Left renal cortex interstitium (tissue), 4 donors: ENCODE results near the gene MIOS. TPM values are rescaled to one million over a fixed set of nuclear protein-coding genes. Genes with fewer than 3 reads are reported as not detected.

Source experiments
- DNase-seq, 4 donors: peaks; one replicate each; pipeline ENCODE4 v3.0.0-alpha.2; 2013; ENCODE audit warnings: low read depth in 4 of 4, low spot score in 2 of 4, missing footprints in 1 of 4
- polyA plus RNA-seq, 4 donors: library from polyadenylated mRNA; unstranded; fragments of 120-200 nt; gene quantifications; one replicate each; pipeline ENCODE4 v1.2.1, GENCODE V29; 2013; ENCODE audit not compliant: insufficient read length in 4 of 4

MIOS gene
- polyA plus RNA-seq, 4 donors: 44.0 to 49.0 (median 47.8) TPM

GRCh38 chr7:7581531-7582179, 15.0 kb downstream of the MIOS start:
- DNase-seq: no peak

DNA sequence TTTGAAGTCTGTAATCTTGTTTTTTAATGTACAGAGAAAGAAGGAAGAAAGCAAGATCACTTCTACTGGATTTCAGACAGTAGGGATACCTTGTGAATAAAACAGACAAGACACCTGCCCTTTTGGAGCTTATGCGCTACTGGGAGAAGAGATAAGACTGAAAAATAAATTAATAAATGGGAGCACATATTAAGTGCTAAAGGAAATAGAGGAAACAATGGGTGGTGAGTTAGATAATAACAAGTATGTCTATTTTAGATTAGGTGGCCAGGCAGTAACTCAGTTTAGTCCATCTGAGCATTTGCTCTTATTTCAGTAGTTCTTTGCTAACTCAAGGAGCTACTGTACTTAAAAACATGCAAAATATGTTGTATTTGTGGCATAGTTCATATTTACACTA, 15.9 kb downstream of the MIOS start:
- no peak for DNase-seq

GRCh38 chr7:7583731-7584130, 17.0 kb downstream of the MIOS start:
- no peak for DNase-seq

DNA sequence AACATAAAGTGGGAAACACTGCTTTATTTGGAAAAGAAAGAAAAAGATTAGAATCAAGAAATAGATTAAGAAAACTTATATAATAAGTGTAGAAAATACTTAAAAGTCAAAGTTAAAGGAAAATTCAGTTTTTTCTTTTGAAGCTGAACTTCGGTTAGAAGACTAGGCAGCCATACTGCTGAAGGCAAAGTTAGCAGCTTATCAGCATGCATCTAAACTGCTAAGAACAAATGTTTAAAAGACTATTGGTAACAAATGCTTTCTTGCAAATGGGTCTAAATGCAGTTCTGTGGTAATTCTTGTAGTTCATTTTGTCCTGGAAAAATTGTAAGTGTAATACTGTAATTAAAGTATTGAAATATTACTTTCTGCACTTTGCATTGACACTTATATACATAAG, 18.0 kb downstream of the MIOS start:
- no peak for DNase-seq

DNA sequence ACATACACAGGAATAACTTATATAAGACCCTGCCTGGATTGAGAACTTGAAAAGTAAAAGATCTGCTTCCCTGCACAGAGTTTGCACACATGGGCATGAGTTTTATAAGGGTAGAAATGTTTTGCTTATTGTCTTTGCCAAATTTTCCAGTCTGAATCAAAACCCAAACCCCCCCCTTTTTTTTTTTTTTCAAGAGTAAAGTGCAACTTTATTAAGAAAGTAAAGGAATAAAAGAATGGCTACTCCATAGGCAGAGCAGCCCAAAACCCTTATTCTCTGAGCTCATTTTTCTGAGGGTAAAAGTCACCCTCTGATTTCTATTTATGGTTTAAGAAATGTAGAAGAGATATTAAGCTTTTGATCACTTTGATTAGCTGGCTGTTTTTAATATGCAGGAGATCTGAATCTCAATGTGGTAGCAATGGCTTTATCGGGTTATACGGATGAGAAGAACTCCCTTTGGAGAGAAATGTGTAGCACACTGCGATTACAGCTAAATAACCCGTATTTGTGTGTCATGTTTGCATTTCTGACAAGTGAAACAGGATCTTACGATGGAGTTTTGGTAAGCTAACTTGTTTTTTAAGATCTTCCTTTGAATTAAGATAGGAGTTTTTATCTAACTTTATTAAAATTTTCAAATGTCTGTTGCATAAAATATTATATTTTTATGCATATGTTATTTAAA, 18.7 kb downstream of the MIOS start:
- DNase-seq: no peak

DNA sequence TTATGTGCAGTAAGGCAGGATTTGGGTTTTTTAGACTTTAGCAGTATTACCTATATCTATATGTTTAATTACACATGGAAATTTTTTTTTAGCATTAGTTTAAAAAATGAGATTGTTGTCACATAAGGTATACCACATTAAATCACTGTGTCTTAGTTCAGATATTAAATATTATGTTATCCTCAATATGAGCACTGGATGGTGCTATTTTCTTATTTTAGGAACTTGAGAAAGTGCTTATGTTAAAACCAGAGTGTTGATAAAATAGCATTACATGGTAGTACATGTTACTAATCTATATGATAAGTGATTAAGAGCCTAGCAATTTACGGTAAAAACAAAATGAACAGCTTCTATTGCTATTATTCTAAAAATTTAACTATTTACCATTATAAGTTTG, 28.8 kb downstream of the MIOS start:
- no peak for DNase-seq

DNA sequence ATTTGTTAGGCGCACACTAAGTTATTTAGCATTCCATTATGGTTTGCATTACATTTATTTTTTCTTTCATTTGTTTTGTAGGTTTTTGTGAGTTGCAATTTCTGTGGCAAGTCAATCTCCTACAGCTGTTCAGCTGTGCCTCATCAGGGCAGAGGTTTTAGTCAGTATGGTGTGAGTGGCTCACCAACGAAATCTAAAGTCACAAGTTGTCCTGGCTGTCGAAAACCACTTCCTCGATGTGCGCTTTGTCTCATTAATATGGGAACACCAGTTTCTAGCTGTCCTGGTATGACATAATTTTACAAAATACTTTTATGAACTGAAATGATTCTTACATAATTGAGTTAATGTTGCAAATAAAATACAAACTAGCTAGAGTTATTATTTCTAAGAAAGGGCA, 29.5 kb downstream of the MIOS start:
- no peak for DNase-seq

DNA sequence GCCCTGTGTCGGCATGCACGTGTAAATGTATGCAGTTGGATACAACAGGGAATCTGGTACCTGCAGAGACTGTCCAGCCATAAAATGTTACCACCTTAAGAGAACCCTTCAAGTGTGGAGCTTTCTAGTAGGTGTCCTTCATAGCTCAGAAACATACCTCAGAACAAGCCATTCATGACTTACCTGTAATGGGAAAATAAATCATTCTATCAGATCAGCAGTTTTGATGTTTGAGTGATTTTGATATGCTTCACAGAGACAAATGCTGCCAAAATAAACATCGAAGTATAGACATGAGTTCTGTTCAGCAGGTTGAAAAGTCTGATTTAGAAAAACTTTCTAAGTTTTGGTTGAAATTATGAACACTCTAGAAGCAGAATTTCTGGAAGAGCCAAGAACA, 40.3 kb downstream of the MIOS start:
- no peak for DNase-seq

GRCh38 chr7:7609330-7609729, 42.6 kb downstream of the MIOS start:
- DNase-seq: no peak

- DNase-seq: no peak
Observed at GRCh38 chr7:7612519-7612918, 45.8 kb downstream of the MIOS start.

GRCh38 chr7:7613210-7613609, 46.5 kb downstream of the MIOS start:
- DNase-seq: no peak

GRCh38 chr7:7614018-7614741, 47.5 kb downstream of the MIOS start:
- DNase-seq: no peak

DNA sequence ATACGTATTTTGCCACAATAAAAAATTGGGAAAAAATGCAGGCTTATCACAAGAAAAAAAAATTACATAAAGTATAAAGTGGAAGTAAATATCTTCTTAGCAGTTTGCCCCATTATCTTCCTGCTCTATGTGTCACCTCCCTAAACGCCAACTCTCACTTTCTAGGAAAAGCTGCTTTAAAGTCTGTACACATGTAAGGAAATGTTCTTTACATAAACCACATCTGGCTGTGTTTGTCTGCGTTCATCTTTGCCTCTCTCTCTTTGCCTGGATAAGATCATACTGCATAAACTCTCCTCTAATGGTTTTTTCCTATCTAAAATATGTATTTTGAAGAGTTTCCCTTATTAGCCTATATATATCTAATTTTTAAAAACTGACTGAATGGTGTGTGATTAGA, 50.9 kb downstream of the MIOS start:
- DNase-seq: no peak

GRCh38 chr7:7618410-7618809, 51.7 kb downstream of the MIOS start:
- no peak for DNase-seq

- no peak for DNase-seq
Observed at GRCh38 chr7:7620236-7620635, 53.6 kb downstream of the MIOS start.

DNA sequence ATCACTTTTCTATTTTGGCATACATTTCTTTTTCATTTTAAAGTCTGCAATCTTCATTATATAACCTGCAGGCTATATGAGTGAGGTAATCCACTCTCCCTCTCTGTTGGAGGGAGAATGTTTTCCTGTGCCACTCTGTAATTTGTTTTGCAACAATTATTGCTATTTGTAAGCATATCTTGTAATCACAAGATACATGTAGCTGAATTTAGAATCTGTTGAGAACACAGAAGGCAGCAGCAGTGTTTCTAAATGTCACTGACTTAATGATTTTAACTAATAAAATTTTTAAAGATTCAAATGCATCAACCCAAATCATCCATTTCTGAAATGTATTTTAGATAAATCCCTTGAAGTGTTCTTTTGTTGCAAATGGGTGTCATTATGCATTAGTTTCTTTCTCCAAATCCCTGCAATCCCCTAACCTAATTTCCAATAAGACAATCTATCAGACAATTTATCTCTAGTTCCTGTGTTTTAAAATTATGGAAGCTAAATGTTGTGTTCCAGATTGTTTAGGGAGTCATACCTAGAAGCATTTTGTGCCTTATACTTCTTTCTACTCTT, 54.0 kb downstream of the MIOS start:
- DNase-seq: no peak

- no peak for DNase-seq
Observed at GRCh38 chr7:7628476-7628875, 61.8 kb downstream of the MIOS start.

DNA sequence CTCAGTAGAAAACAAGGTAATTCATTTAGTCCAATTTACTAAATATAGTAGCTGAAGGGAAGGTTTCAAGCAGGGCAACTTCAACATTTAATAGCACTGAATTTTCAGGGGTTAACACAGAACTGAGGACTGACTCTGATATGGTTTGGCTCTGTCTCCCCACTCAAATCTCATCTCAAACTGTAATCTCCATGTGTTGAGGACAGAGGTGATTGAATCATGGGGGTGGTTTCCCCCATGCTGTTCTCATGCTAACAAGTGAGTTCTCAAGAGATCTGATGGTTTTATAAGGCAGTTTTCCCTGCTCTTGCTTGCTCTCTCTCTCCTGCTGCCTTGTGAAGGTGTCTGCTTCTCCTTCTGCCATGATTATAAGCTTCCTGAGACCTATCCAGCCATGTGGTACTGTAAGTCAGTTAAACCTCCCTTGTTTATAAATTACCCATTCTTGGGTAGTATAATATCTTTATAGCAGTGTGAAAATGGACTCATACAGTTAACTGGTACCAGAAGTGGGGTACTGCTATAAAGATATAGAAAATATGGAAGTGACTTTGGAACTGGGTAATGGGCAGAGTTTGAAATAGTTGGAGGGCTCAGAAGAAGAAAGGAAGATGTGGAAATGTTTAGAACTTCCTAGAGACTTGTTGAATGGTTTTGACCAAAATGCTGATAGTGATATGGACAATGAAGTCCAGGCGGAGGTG, 64.1 kb downstream of the MIOS start:
- no peak for DNase-seq

- DNase-seq: no peak
Observed at GRCh38 chr7:7639421-7639820, 72.7 kb downstream of the MIOS start.

DNA sequence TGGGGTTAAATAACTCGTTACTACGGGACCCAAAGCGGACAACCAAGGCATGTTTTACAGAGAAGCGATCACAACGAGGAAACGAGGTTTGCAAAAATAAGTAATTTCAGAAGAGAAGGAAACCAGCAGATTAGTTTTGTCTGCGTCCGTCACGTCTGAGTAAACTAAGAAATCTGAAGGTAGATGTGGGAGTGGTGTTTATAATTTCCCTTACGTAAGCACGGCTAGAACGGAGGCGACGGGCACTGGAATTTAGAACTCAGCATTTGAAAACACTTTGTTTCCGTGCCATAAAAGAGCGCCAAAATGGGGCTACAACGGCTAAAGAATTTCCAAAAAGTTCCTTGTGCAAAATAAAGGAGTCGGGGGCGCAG, 73.2 kb downstream of the MIOS start:
- DNase-seq: peak in 1 of 4 donors; percentile 36
